Keratinocyte (primary cell): ENCODE measurements around the gene TXNRD2. TPM values are rescaled to one million over a fixed set of nuclear protein-coding genes. Genes with fewer than 3 reads are reported as not detected.

Source experiments
- DNase-seq: peaks from one replicate; pipeline ENCODE4 v3.0.0-alpha.2; 2011; ENCODE audit warnings: low read depth, missing footprints, low spot score
- FAIRE-seq: peaks from 2 replicates; lab custom pipeline; 2011; peaks lifted over from hg19 to GRCh38; lab: Jason Lieb, UNC
- H2AFZ ChIP-seq: 2 replicates; pipeline ENCODE4 v1.6.0; 2012; ENCODE audit warnings: low read length, control low read depth, inconsistent platforms; ENCODE audit not compliant: control insufficient read depth
- H3K27ac ChIP-seq: 2 replicates; pipeline ENCODE4 v1.5.1; 2011; ENCODE audit warnings: low read length; ENCODE audit not compliant: control insufficient read depth, insufficient read depth
- H3K27me3 ChIP-seq: 3 replicates; pipeline ENCODE4 v1.6.0; 2011; ENCODE audit warnings: low read length; ENCODE audit not compliant: control insufficient read depth, insufficient read depth; ENCODE audit errors: extremely low read depth
- H3K36me3 ChIP-seq, 2 experiments: 2 replicates in 1 of 2; 3 replicates in 1 of 2; pipeline ENCODE4 v1.5.1; 2011; ENCODE audit warnings: low read length in 2 of 2, mild to moderate bottlenecking in 1 of 2; ENCODE audit not compliant: control insufficient read depth in 2 of 2, insufficient read depth in 2 of 2; ENCODE audit errors: extremely low read depth in 1 of 2
- H3K4me1 ChIP-seq: 3 replicates; pipeline ENCODE4 v1.5.1; 2011; ENCODE audit warnings: low read length; ENCODE audit not compliant: control insufficient read depth, insufficient read depth; ENCODE audit errors: extremely low read depth
- H3K4me2 ChIP-seq: 3 replicates; pipeline ENCODE4 v1.6.0; 2011; ENCODE audit warnings: low read depth, low read length; ENCODE audit not compliant: control insufficient read depth, insufficient read depth; ENCODE audit errors: extremely low read depth
- H3K4me3 ChIP-seq, 3 experiments: fragments of 200-600 bp in 1 of 3; sonication (generic) in 1 of 3; 2 replicates in 2 of 3; 3 replicates in 1 of 3; pipeline ENCODE4 v1.5.1; 2011 to 2016; ENCODE audit warnings: low read length in 3 of 3, mild to moderate bottlenecking in 3 of 3, control low read depth in 2 of 3, inconsistent platforms in 1 of 3, low read depth in 1 of 3, mixed read lengths in 1 of 3, mixed run types in 1 of 3, moderate library complexity in 1 of 3; ENCODE audit not compliant: control insufficient read depth in 2 of 3, insufficient read depth in 2 of 3; ENCODE audit errors: extremely low read depth in 1 of 3
- H3K79me2 ChIP-seq: 2 replicates; pipeline ENCODE4 v1.6.0; 2012; ENCODE audit warnings: low read length; ENCODE audit not compliant: control insufficient read depth, insufficient read depth
- H3K9ac ChIP-seq: 3 replicates; pipeline ENCODE4 v1.6.0; 2011; ENCODE audit warnings: low read length; ENCODE audit not compliant: control insufficient read depth, insufficient read depth; ENCODE audit errors: extremely low read depth
- H3K9me1 ChIP-seq: 3 replicates; pipeline ENCODE4 v1.6.0; 2011; ENCODE audit warnings: low read length; ENCODE audit not compliant: control insufficient read depth, insufficient read depth; ENCODE audit errors: extremely low read depth
- H3K9me3 ChIP-seq: 2 replicates; pipeline ENCODE4 v1.5.1; 2012; ENCODE audit warnings: low read depth, low read length; ENCODE audit not compliant: control insufficient read depth
- H4K20me1 ChIP-seq: 3 replicates; pipeline ENCODE4 v1.6.0; 2011; ENCODE audit warnings: low read length; ENCODE audit not compliant: control insufficient read depth, insufficient read depth; ENCODE audit errors: extremely low read depth
- EZH2 ChIP-seq: IDR thresholded peaks from one replicate; pipeline ENCODE4 v1.6.1; 2012; ENCODE audit warnings: inconsistent platforms, mild to moderate bottlenecking, low read length, moderate library complexity
- dilution Hi-C: fragments of 300-500 bp; cut with MboI; formaldehyde crosslinking; loops from one replicate; pipeline ENCODE4 v1.7.0; 2020; ENCODE audit warnings: low sequenced_read_pairs; ENCODE audit not compliant: extremely low pct_ligation_motif_present
- polyA plus RNA-seq, 5 experiments: library from polyadenylated mRNA; depleted of rRNA in 3 of 5; stranded (reverse) in 3 of 5; stranded (forward) in 1 of 5; unstranded in 1 of 5; fragments of >200 nt; gene quantifications; 1 replicate in 1 of 5; 2 replicates in 3 of 5; 3 replicates in 1 of 5; pipeline versions ENCODE4 v1.2.1 to v1.2.3, GENCODE V29; 2011 to 2012; ENCODE audit warnings: missing spikeins in 2 of 5, low read depth in 1 of 5, low replicate concordance in 1 of 5
- TF ChIP-seq, protein P1 (sequence below), 3 experiments: IDR thresholded peaks in 1 of 3; conservative IDR thresholded peaks in 1 of 3; optimal IDR thresholded peaks in 1 of 3; 2 replicates in 2 of 3; 3 replicates in 1 of 3; pipeline versions ENCODE3 to v1.5.1; 2011; ENCODE audit warnings: low read length in 3 of 3, mild to moderate bottlenecking in 3 of 3, moderate library complexity in 2 of 3, control low read depth in 1 of 3, inconsistent platforms in 1 of 3; ENCODE audit not compliant: insufficient read depth in 2 of 3; ENCODE audit errors: extremely low read depth in 1 of 3

TXNRD2 gene
- polyA plus RNA-seq, 1 donor (not counting 4 experiments of a cell fraction or from before 2014, with no cell fraction given): 16.0 TPM

- FAIRE-seq (no peak), DNase-seq (no peak)
- peaks cover 5% of the 10 kb centered on the region for H3K9me1 ChIP-seq
- no peaks in the 10 kb centered on the region for H4K20me1 ChIP-seq
- H3K4me2 ChIP-seq: no peak overlapping the region
- H3K4me3 ChIP-seq: no peak overlapping the region
- no peaks in the 10 kb centered on the region for H3K27me3 ChIP-seq
- TF ChIP-seq, protein P1, sequence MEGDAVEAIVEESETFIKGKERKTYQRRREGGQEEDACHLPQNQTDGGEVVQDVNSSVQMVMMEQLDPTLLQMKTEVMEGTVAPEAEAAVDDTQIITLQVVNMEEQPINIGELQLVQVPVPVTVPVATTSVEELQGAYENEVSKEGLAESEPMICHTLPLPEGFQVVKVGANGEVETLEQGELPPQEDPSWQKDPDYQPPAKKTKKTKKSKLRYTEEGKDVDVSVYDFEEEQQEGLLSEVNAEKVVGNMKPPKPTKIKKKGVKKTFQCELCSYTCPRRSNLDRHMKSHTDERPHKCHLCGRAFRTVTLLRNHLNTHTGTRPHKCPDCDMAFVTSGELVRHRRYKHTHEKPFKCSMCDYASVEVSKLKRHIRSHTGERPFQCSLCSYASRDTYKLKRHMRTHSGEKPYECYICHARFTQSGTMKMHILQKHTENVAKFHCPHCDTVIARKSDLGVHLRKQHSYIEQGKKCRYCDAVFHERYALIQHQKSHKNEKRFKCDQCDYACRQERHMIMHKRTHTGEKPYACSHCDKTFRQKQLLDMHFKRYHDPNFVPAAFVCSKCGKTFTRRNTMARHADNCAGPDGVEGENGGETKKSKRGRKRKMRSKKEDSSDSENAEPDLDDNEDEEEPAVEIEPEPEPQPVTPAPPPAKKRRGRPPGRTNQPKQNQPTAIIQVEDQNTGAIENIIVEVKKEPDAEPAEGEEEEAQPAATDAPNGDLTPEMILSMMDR (optimal IDR thresholded peaks at IDR 0.05 in 1 of 3, IDR thresholded peaks at IDR 0.05 in 1 of 3, conservative IDR thresholded peaks at IDR 0.05 in 1 of 3; ENCODE audit: extremely low read depth in 1 of 3, insufficient read depth in 2 of 3, low read length in 3 of 3): no peak
- TF ChIP-seq EZH2: no peak
- no peak overlapping the region for H3K27ac ChIP-seq
- peaks cover 0 to 5% of the 10 kb centered on the region in 2 experiments for H3K36me3 ChIP-seq
- no peak overlapping the region for H3K9ac ChIP-seq
- dilution Hi-C loops: no loop called here
- no peak overlapping the region for H2AFZ ChIP-seq
- H3K4me1 ChIP-seq: peaks cover 39% of the 10 kb centered on the region
- H3K79me2 ChIP-seq: no peaks in the 10 kb centered on the region
- H3K9me3 ChIP-seq: no peaks in the 10 kb centered on the region
These were observed 40.6 kb upstream of the TXNRD2 start for GRCh38 chr22:19981961-19982920.

DNA sequence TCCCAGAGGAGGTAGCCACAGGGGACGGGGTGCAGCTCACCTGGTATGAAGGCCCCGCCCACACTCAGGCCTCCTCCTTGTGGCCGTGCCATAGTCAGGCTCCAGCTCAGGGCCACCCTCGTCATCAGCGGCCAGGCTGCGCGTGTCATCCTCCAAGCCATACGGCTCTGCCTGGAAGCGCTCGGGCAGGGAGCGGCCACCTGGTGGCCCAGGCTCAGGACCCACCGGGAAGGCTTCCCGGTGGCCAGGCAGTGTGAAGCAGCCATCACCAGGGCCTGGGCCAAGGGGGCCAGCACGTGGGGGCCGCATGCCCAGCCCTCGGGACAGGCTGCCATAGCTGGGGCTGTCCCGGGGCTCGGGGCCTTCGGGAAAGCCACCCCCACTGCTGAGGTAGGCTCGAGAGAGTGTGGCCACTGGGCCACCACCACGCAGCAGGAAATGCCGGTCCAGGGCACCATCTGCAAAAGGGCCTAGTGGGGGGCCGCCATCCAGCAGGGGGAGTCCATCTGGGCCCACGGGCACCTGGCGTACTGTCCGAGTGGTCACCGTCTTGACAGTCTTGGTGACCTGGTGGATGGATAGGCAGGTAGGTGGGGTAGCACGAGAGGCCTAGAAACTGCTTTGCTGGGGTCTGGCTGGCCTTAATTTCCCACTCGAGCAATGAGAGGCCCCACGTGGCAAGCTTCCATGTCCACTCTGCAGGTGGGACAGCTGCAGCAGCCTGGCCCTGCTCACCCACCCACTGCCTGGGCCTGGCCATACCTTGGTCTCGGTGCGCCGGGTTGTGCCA lies 39.7 kb upstream of the TXNRD2 start:
- Histone ChIP-seq H4K20me1 (no peaks in the 10 kb centered on the region), H3K9me1 (peaks cover 5% of the 10 kb centered on the region), H3K4me2 (no peak overlapping the region), H3K27ac (no peak overlapping the region), H3K36me3 (peaks cover 0 to 5% of the 10 kb centered on the region in 2 experiments), H3K4me3 (no peak overlapping the region), H3K4me1 (peaks cover 36% of the 10 kb centered on the region), H3K27me3 (no peaks in the 10 kb centered on the region), H3K9ac (no peak overlapping the region), H2AFZ (no peak overlapping the region), H3K79me2 (no peaks in the 10 kb centered on the region), H3K9me3 (no peaks in the 10 kb centered on the region)
- DNase-seq (no peak), FAIRE-seq (no peak)
- TF ChIP-seq EZH2: no peak
- TF ChIP-seq, protein P1 (optimal IDR thresholded peaks at IDR 0.05 in 1 of 3, IDR thresholded peaks at IDR 0.05 in 1 of 3, conservative IDR thresholded peaks at IDR 0.05 in 1 of 3; ENCODE audit: extremely low read depth in 1 of 3, insufficient read depth in 2 of 3, low read length in 3 of 3): no peak
- dilution Hi-C loops: no loop called here
